Stromal cell of bone marrow (primary cell): ENCODE data around the gene HP1BP3.

Experiments used
- DNase-seq: peaks from one replicate; pipeline ENCODE4 v3.0.0-alpha.2; 2012; ENCODE audit warnings: low read depth

The HP1BP3 gene

GRCh38 chr1:20711285-20712214 lies 75.6 kb downstream of the HP1BP3 start:
- no peak for DNase-seq

GRCh38 chr1:20710469-20711284 lies 76.4 kb downstream of the HP1BP3 start:
- DNase-seq: no peak

- DNase-seq: no peak
Observed at GRCh38 chr1:20709868-20710267, 77.2 kb downstream of the HP1BP3 start.

- no peak for DNase-seq
Observed at GRCh38 chr1:20708891-20709290, 78.2 kb downstream of the HP1BP3 start.

GRCh38 chr1:20708057-20708456 lies 79.0 kb downstream of the HP1BP3 start:
- DNase-seq: no peak

- no peak for DNase-seq
Observed at GRCh38 chr1:20706841-20707240, 80.3 kb downstream of the HP1BP3 start.

- DNase-seq: no peak
Observed at GRCh38 chr1:20705203-20705755, 81.8 kb downstream of the HP1BP3 start.

- no peak for DNase-seq
Observed at GRCh38 chr1:20704390-20705202, 82.5 kb downstream of the HP1BP3 start.

GRCh38 chr1:20703124-20703756 lies 83.9 kb downstream of the HP1BP3 start:
- no peak for DNase-seq

GRCh38 chr1:20702416-20702815 lies 84.7 kb downstream of the HP1BP3 start:
- DNase-seq: no peak

- no peak for DNase-seq
Observed at GRCh38 chr1:20701847-20702246, 85.3 kb downstream of the HP1BP3 start.

- DNase-seq: no peak
Observed at GRCh38 chr1:20701446-20701845, 85.7 kb downstream of the HP1BP3 start.

- DNase-seq: no peak
Observed at GRCh38 chr1:20700636-20701215, 86.4 kb downstream of the HP1BP3 start.

- DNase-seq: no peak
Observed at GRCh38 chr1:20699558-20699957, 87.5 kb downstream of the HP1BP3 start.

- no peak for DNase-seq
Observed at GRCh38 chr1:20698195-20698910, 88.8 kb downstream of the HP1BP3 start.

GRCh38 chr1:20697563-20697962 lies 89.5 kb downstream of the HP1BP3 start:
- DNase-seq: no peak

- peak; percentile 81 for DNase-seq
Observed at GRCh38 chr1:20696397-20697333, 90.4 kb downstream of the HP1BP3 start.

- no peak for DNase-seq
Observed at GRCh38 chr1:20695515-20695914, 91.6 kb downstream of the HP1BP3 start.

- DNase-seq: no peak
Observed at GRCh38 chr1:20693623-20694022, 93.5 kb downstream of the HP1BP3 start.
